Neuron (in vitro differentiated cells): ENCODE results near the gene MANBA.
"Not testable (repeated sequence)": the region's sequence is repeated elsewhere in the genome, so short reads cannot be mapped to it uniquely, and the experiment has no call there.

Source experiments
- H2AFZ ChIP-seq: one replicate; pipeline ENCODE4 v1.6.1; 2013; ENCODE audit warnings: low read depth, mild to moderate bottlenecking, inconsistent platforms, low read length, moderate library complexity
- H3K27me3 ChIP-seq: one replicate; pipeline ENCODE4 v1.6.1; 2013; ENCODE audit warnings: low read length; ENCODE audit not compliant: insufficient read depth
- H3K36me3 ChIP-seq: one replicate; pipeline ENCODE4 v1.6.1; 2013; ENCODE audit warnings: low read length; ENCODE audit not compliant: insufficient read depth
- H3K4me1 ChIP-seq: one replicate; pipeline ENCODE4 v1.6.1; 2013; ENCODE audit warnings: low read length; ENCODE audit not compliant: insufficient read depth
- H3K4me3 ChIP-seq: 2 replicates; pipeline ENCODE4 v1.5.1; 2013; ENCODE audit warnings: mild to moderate bottlenecking, low read length, moderate library complexity
- H3K9me3 ChIP-seq: one replicate; pipeline ENCODE4 v1.6.1; 2013; ENCODE audit warnings: low read length

MANBA gene

DNA sequence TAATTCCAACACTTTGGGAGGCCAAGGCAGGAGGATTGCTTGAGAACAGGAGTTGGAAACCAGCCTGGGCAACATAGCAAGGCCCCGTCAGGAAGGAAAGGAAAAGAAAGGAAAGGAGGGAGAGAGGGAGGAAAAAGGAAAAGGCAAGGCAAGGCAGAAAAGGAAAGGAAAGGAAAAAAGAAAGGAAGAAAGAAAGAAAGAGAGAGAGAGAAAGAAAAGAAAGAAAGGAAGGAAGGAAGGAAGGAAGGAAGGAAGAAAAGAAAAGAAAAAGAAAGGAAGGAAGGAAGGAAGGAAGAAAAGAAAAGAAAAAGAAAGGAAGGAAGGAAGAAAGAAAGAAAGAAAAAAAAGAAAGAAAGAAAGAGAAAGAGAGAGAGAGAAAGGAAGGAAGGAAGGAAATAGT lies 51.7 kb downstream of the MANBA start:
- H3K27me3 ChIP-seq, H2AFZ ChIP-seq, H3K36me3 ChIP-seq, H3K9me3 ChIP-seq, H3K4me1 ChIP-seq, H3K4me3 ChIP-seq: not testable (repeated sequence)

DNA sequence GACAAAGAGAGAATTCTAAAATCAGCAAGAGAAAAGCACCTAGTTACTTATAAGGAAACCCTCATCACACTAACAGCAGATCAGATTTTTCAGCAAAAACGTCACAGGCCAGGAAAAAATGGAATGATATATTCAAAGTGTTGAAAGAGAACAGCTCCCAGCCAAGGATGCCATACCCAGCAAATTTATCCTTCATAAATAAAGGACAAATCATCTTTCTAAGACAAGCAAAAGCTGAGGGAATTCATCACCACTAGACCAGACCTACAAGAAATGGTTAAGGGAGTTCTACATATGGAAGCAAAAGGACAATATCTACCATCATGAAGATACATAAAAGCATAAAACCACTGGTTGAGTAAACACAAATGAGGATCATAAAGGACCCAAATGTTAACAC lies 53.6 kb downstream of the MANBA start:
- H3K4me1 ChIP-seq = no peaks in the 10 kb centered on the region
- no peaks in the 10 kb centered on the region for H3K9me3 ChIP-seq
- H3K4me3 ChIP-seq = no peak overlapping the region
- no peak overlapping the region for H2AFZ ChIP-seq
- peaks cover 2% of the 10 kb centered on the region for H3K36me3 ChIP-seq
- no peaks in the 10 kb centered on the region for H3K27me3 ChIP-seq

DNA sequence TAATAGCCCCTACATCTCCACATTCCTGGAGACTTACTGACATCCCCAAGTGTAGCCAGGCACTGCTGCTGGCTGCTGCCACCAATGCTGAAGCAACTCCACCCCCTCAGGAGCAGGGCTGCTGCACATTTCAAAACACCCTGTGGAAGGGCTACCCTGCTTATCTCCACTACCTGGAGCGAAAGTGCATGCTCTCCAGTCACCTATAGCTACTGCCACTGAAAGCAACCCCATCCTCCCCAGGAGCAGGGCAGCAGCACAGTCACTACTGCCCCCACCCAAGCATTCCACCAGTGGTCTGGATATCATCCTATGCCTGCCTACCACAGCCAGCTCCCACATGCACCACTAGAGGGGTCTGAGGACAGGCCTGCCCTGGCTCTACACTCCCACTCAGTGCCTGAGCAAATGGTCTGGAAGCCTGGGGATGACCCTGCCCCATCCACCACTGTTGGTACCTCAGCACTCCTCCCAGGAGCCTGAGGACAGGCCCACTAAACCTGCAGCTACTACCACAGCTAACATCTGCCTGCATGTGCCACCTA lies 55.3 kb downstream of the MANBA start:
- Histone ChIP-seq H3K4me1 (no peaks in the 10 kb centered on the region), H3K4me3 (no peak overlapping the region), H3K27me3 (no peaks in the 10 kb centered on the region), H3K36me3 (no peaks in the 10 kb centered on the region), H3K9me3 (no peaks in the 10 kb centered on the region), H2AFZ (no peak overlapping the region)

DNA sequence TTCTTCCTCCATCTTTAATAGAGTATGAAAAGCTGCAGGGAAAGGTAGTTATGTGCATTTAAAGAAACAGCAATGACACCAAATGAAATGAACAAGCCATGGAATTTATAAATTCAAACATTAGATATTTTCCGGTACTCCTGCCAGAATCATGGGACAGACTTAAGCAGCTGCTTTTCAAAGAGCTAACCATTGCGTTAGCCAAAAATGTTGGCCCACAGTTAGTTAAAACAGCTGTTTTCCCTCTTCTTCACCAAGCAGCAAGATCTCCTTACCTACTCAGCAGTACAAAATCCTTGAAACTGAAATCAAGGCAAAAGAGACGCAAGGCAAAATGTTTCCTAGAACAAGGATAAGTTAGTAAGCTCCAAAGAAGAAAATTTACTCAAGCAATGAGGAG lies 64.0 kb downstream of the MANBA start:
- Histone ChIP-seq H3K4me1 (no peaks in the 10 kb centered on the region), H3K36me3 (no peaks in the 10 kb centered on the region), H3K9me3 (no peaks in the 10 kb centered on the region), H2AFZ (no peak overlapping the region), H3K4me3 (no peak overlapping the region), H3K27me3 (no peaks in the 10 kb centered on the region)

DNA sequence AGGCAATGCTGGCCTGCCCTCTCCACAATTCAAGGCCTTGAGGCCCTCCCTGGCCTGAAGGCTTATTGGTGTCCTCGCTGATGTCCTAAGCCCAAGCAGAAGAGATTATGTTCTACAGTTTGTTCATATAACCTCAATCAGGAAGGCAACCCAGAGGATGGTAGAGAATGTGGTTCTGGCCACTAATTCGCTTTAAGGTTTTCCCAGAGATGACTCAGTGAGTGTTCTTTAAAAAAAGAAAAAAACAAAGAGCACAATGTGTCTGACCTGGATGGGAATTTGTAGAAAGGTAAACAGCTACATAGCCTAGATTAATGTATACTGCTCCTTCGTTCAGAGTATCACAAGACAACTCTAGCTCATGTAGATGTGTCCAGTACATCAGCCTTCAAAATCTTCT lies 66.0 kb downstream of the MANBA start:
- no peak overlapping the region for H2AFZ ChIP-seq
- H3K36me3 ChIP-seq = peaks cover 1% of the 10 kb centered on the region
- no peak overlapping the region for H3K4me3 ChIP-seq

DNA sequence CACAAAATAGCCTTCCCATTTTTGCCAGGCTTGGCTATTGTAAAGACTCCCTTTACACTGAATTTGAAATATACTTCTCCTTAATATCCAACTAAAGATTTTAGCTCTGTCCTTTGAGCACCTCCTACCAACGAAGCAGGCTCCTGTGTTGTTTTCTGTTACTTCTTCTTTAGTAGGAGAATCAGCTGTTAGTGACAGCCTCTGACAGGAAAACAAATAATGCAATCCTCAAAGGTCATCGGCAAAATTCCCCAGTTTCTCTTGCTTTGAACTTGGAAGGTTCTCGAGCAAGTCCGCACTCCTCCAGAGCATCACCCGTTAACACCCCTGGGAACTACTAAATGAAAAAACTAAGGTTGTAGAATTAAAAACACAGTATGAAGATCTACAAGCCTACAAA lies 66.9 kb downstream of the MANBA start:
- Histone ChIP-seq H3K4me3 (no peak overlapping the region), H3K27me3 (no peaks in the 10 kb centered on the region), H2AFZ (no peak overlapping the region), H3K9me3 (no peaks in the 10 kb centered on the region), H3K36me3 (peaks cover 2% of the 10 kb centered on the region), H3K4me1 (no peaks in the 10 kb centered on the region)

More for the DNA sequence above, 66.0 kb downstream of the MANBA start:
- H3K27me3 ChIP-seq = no peaks in the 10 kb centered on the region
- H3K4me1 ChIP-seq = no peaks in the 10 kb centered on the region
- H3K9me3 ChIP-seq = no peaks in the 10 kb centered on the region

DNA sequence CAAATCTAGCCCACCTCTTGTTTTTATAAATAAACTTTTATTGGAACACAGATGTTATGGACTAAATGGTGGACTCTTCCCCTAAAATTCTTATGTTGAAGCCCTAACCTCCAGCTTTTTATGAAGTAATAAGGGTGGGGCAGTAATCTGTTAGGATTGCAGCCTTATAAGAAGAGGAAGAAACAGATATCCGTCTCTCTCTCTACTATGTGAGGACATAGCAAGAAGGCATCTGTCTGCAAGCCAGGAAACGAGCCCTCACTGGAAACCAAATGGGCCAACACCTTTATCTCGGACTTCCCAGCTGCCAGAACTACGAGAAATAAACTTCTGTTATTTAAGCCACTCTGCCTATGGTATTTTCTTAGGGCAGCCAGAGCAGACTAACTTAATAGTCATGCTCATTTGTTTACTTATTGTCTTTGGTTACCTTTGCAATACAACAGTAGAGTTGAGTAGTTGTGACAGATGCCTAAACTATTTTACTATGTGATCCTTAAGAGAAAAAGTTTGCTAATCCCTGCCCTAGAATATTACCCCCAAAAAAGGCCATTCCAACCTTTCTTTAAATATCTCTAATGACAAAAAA lies 67.4 kb downstream of the MANBA start:
- H3K9me3 ChIP-seq = no peaks in the 10 kb centered on the region
- peaks cover 2% of the 10 kb centered on the region for H3K36me3 ChIP-seq
- H3K4me3 ChIP-seq = no peak overlapping the region
- no peaks in the 10 kb centered on the region for H3K27me3 ChIP-seq
- H3K4me1 ChIP-seq = no peaks in the 10 kb centered on the region
- no peak overlapping the region for H2AFZ ChIP-seq

DNA sequence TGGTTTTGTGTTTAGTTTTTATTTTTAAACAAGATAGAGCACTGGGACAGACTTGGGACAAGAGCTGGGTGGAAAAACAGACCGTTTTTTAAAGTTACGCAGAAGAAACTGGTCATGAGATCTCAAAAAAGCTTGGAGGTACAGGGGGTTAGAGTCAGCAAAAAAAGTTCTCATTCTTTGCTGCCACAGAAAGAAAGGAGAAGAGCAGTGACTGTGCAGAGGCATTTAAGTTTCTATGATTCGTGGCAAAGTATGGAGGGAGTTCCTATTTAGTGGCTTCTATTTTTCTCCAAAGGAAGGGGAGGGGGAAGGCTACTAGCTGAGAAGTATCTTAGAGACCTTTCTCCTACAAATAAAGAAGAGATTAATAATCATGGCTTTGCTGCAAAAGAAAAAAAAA lies 68.3 kb downstream of the MANBA start:
- Histone ChIP-seq H3K4me3 (no peak overlapping the region), H2AFZ (no peak overlapping the region), H3K4me1 (no peaks in the 10 kb centered on the region), H3K27me3 (no peaks in the 10 kb centered on the region), H3K36me3 (peaks cover 2% of the 10 kb centered on the region), H3K9me3 (no peaks in the 10 kb centered on the region)

DNA sequence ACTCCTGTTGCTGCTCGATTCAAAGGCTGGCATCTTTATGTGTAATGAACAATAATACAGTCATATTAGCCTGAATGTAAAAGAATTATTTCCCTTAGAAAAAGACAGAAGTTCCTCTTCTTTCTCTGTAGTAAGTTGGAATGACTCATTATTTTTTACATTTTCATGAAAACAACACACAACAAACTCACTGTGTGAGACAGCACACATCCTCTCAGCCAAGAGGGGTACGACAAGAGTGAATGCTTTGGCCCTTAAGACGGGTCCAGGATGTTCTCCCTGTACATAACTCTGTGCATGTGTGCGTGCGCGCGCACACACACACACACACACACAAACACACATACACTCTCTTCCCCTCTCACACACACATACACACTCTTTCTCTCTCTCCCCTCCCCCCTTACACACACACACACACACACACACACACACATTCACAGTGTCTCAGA lies 72.8 kb downstream of the MANBA start:
- H3K27me3 ChIP-seq = no peaks in the 10 kb centered on the region
- H2AFZ ChIP-seq = no peak overlapping the region
- H3K4me1 ChIP-seq = peaks cover 3% of the 10 kb centered on the region
- no peak overlapping the region for H3K4me3 ChIP-seq
- H3K9me3 ChIP-seq = no peaks in the 10 kb centered on the region
- H3K36me3 ChIP-seq = peaks cover 2% of the 10 kb centered on the region

DNA sequence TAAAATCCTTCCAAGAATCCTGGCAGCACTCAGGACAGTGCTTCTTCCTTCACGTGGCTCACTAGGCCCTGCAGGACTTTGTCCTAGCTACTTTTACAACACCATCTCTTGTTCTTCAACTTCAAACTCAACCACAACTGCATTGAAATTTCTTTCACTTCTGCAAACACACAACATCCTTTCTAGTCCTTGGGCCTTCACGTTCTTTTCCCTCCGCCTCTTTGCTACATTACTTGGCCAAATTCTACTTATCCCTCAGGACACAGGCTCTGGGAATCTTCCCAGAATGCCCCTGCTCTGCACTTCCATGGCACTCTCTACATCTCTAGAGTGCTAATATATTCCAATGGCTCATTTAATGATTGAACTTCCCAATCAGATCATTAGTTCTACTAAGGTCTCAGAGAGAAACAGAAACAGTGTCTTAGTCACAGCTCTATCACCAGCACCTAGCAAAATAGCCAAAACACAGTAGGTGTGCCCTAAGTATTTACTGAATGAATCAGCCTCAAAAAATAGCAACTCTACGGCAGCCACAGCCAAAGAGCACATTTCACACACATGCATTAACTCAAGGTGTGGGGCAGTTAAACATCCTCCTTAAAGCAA lies 73.3 kb downstream of the MANBA start:
- Histone ChIP-seq H3K4me1 (peaks cover 3% of the 10 kb centered on the region), H2AFZ (no peak overlapping the region), H3K27me3 (no peaks in the 10 kb centered on the region), H3K36me3 (peaks cover 2% of the 10 kb centered on the region), H3K4me3 (no peak overlapping the region), H3K9me3 (no peaks in the 10 kb centered on the region)

DNA sequence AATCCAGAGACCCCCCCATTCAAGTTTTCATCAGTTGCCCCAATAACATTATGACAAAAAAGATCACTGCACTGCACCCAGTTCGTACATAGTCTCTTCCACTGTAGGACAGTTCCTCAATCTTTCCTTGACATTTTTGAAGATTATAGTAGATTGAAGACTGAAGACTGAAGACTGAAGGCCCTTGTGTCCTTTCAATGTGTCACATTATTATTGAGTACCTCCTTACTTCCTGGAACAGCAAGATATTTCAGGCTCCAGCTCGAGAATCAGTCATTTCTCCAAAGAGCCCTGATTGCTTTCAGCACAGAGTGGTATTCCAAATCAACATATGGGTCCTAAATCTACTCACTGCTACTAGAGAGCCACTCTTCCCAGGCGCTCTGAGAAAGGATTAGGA lies 75.0 kb downstream of the MANBA start:
- no peak overlapping the region for H3K4me3 ChIP-seq
- H3K9me3 ChIP-seq = no peaks in the 10 kb centered on the region
- no peaks in the 10 kb centered on the region for H3K27me3 ChIP-seq
- no peak overlapping the region for H2AFZ ChIP-seq
- peaks cover 2% of the 10 kb centered on the region for H3K36me3 ChIP-seq
- peaks cover 3% of the 10 kb centered on the region for H3K4me1 ChIP-seq

DNA sequence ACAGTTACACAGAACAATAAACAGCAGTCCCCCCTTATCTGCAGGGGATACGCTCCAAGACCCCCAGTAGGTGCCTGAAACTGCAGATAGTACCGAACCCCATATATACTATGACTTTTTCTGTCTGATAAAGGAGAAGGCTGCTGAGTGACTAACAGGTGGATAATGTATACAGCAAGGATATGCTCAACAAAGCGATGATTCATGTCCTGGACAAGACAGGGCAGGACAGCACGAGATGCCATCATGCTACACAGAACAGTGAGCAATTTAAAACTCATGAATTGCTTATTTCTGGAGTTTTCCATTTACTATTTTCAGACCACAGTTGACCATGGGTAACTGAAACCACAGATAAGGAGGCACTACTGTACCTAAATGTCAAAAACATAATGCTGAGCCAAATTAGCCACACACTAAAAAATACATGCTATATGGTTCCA lies 76.1 kb downstream of the MANBA start:
- H2AFZ ChIP-seq = no peak overlapping the region
- H3K4me3 ChIP-seq = no peak overlapping the region
- no peaks in the 10 kb centered on the region for H3K9me3 ChIP-seq
- H3K27me3 ChIP-seq = no peaks in the 10 kb centered on the region
- H3K36me3 ChIP-seq = no peaks in the 10 kb centered on the region
- peaks cover 3% of the 10 kb centered on the region for H3K4me1 ChIP-seq

DNA sequence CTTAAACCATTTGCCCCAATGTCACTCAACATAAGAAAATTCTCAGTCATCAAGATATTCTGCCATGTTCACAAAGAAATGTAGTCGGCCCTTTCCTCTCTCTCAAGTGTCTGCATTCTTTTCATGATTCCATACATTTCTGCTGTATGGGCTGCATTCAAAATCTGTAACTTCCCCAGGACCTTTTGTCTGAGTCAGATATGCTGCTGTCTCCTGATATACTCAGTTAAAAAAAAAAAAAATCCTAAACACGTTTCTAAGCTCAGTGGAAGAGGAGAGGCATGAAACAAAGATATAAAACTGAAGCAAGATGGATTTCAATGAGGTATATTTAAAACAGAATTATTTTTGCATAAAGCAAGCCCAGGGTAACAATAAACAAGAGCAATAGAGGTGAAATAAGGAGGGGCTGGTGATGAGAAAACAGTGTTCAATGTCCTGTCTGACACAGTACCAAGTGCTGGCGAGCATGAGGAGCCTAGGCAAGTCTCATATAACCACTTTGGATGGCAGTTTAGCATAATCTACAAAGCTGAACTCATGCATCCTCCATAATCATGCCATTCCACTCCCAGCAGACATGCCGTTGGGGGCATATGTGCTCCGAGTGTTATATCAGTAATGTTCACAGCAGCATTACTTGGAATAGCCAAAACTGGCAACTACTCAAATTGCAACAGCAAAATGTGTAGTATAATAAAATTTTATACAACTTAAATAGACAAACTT lies 76.7 kb downstream of the MANBA start:
- Histone ChIP-seq H3K4me1 (peaks cover 4% of the 10 kb centered on the region), H3K36me3 (no peaks in the 10 kb centered on the region), H3K27me3 (no peaks in the 10 kb centered on the region), H3K9me3 (no peaks in the 10 kb centered on the region), H3K4me3 (no peak overlapping the region), H2AFZ (no peak overlapping the region)
